Left kidney (tissue), 1 donor: ENCODE data around the gene BCKDK. TPM values are rescaled to one million over a fixed set of nuclear protein-coding genes. Genes with fewer than 3 reads are reported as not detected.

Experiments used
- polyA plus RNA-seq: library from polyadenylated mRNA; unstranded; fragments of 120-200 nt; gene quantifications from one replicate; pipeline ENCODE4 v1.2.1, GENCODE V29; 2013; ENCODE audit not compliant: insufficient read length

The BCKDK gene
- polyA plus RNA-seq, 1 donor = 33.6 TPM

Other genes with a start within 250 kb of the BCKDK start
- gene BCL7C, start 214.3 kb upstream of the BCKDK start, polyA plus RNA-seq = 35.0 TPM
- gene CTF1, start 211.8 kb upstream of the BCKDK start, polyA plus RNA-seq = 6.4 TPM
- gene FBXL19, start 184.8 kb upstream of the BCKDK start, polyA plus RNA-seq = 16.9 TPM
- gene ORAI3, start 159.3 kb upstream of the BCKDK start, polyA plus RNA-seq = 17.2 TPM
- gene SETD1A, start 150.6 kb upstream of the BCKDK start, polyA plus RNA-seq = 17.6 TPM
- 6.7 TPM for gene HSD3B7, start 123.2 kb upstream of the BCKDK start, polyA plus RNA-seq
- gene STX1B, start 97.7 kb upstream of the BCKDK start, polyA plus RNA-seq = 2.5 TPM
- 38.6 TPM for gene STX4, start 74.8 kb upstream of the BCKDK start, polyA plus RNA-seq
- gene ZNF668, start 34.1 kb upstream of the BCKDK start, polyA plus RNA-seq = 5.1 TPM
- gene ZNF646, start 34.0 kb upstream of the BCKDK start, polyA plus RNA-seq = 10.3 TPM
- gene PRSS53, start 19.4 kb upstream of the BCKDK start, polyA plus RNA-seq = 1.3 TPM
- gene VKORC1, start 13.6 kb upstream of the BCKDK start, polyA plus RNA-seq = 58.1 TPM
- 73.8 TPM for gene KAT8, start 9.3 kb downstream of the BCKDK start, polyA plus RNA-seq
- gene PRSS8, start 27.3 kb downstream of the BCKDK start, polyA plus RNA-seq = 54.4 TPM
- 0.67 TPM for gene PRSS36, start 41.7 kb downstream of the BCKDK start, polyA plus RNA-seq
- 928 TPM for gene FUS, start 71.8 kb downstream of the BCKDK start, polyA plus RNA-seq
- 7.3 TPM for gene PYCARD, start 94.4 kb downstream of the BCKDK start, polyA plus RNA-seq
- 0.17 TPM for gene TRIM72, start 105.7 kb downstream of the BCKDK start, polyA plus RNA-seq
- gene PYDC1, start 108.7 kb downstream of the BCKDK start, polyA plus RNA-seq = not detected
- 1.5 TPM for gene ITGAM, start 151.6 kb downstream of the BCKDK start, polyA plus RNA-seq
- 0.53 TPM for gene ITGAX, start 246.8 kb downstream of the BCKDK start, polyA plus RNA-seq